K562 (cell line): ENCODE results near the gene THYN1. TPM values are rescaled to one million over a fixed set of nuclear protein-coding genes. Genes with fewer than 3 reads are reported as not detected.

ENCODE experiments used
- CBFA2T2 ChIP-seq: fragments of 450-650 bp; conservative IDR thresholded peaks from 2 replicates; pipeline ENCODE4 v1.6.1; 2017; ENCODE audit warnings: mild to moderate bottlenecking
- ELF2 ChIP-seq: fragments of 250-450 bp; sonication (Bioruptor Pico); IDR thresholded peaks from 2 replicates; pipeline ENCODE4 v1.5.0; 2021; ENCODE audit warnings: mild to moderate bottlenecking
- ETV5 ChIP-seq: sonication (generic); formaldehyde crosslinking; IDR thresholded peaks from 2 replicates; pipeline ENCODE4 v1.4.0; 2020; ENCODE audit warnings: low read depth, mild to moderate bottlenecking, missing genetic modification reagents
- KAT2B ChIP-seq: IDR thresholded peaks from one replicate; pipeline ENCODE4 v1.6.1; 2012; ENCODE audit warnings: low read depth, mild to moderate bottlenecking, control low read depth, inconsistent platforms, low read length, moderate library complexity
- NR0B1 ChIP-seq: fragments of 450-650 bp; IDR thresholded peaks from one replicate; pipeline ENCODE4 v1.6.1; 2018; ENCODE audit warnings: mild to moderate bottlenecking, moderate library complexity; ENCODE audit not compliant: partially characterized antibody
- PHF8 ChIP-seq: fragments of 200-600 bp; sonication (generic); IDR thresholded peaks from 2 replicates; pipeline ENCODE4 v1.6.1; 2012; ENCODE audit warnings: mixed run types, mild to moderate bottlenecking, inconsistent platforms, low read length, moderate library complexity, borderline replicate concordance
- REST ChIP-seq, 2 experiments: fragments of 450-650 bp; formaldehyde crosslinking in 1 of 2; IDR thresholded peaks; 2 replicates each; pipeline versions ENCODE4 v1.4.0 to v1.6.1; 2014 to 2020; ENCODE audit warnings: mild to moderate bottlenecking in 2 of 2, borderline replicate concordance in 1 of 2, low read depth in 1 of 2
- RHOXF2B ChIP-seq: fragments of 250-450 bp; sonication (Bioruptor Pico); conservative IDR thresholded peaks from 2 replicates; pipeline ENCODE4 v1.5.1; 2021
- SIRT6 ChIP-seq: IDR thresholded peaks from one replicate; pipeline ENCODE4 v1.6.1; 2012; ENCODE audit warnings: low read depth, mild to moderate bottlenecking, control low read depth, inconsistent platforms, low read length, moderate library complexity
- ZFX ChIP-seq: sonication (generic); formaldehyde crosslinking; IDR thresholded peaks from 2 replicates; pipeline ENCODE4 v1.8.0; 2022; ENCODE audit warnings: mild to moderate bottlenecking, missing genetic modification reagents, moderate library complexity
- ZNF354B ChIP-seq: fragments of 250-450 bp; sonication (Bioruptor Pico); IDR thresholded peaks from 2 replicates; pipeline ENCODE4 v1.4.0; 2020
- ZNF589 ChIP-seq: fragments of 200-800 bp; sonication (Bioruptor generic); IDR thresholded peaks from 2 replicates; pipeline ENCODE4 v1.6.1; 2016; ENCODE audit warnings: low read depth, missing genetic modification characterization, missing compliant biosample characterization
- ZNF766 ChIP-seq: fragments of 200-800 bp; sonication (Bioruptor generic); conservative IDR thresholded peaks from 2 replicates; pipeline ENCODE4 v1.6.1; 2016; ENCODE audit warnings: missing genetic modification characterization, missing compliant biosample characterization
- polyA plus RNA-seq, 8 experiments: library from polyadenylated mRNA; depleted of rRNA in 4 of 8; stranded (reverse) in 5 of 8; unstranded in 3 of 8; fragments of >200 nt; fragmentation: Nextera tagmentation in 2 of 8; fragmentation: Illumina TruSeq in 1 of 8; extraction: Ambion mirVana in 2 of 8; extraction: Trizol in 1 of 8; gene quantifications; 2 replicates each; pipeline versions ENCODE4 v1.2.1 to v1.2.3, GENCODE V29; 2011 to 2014; ENCODE audit warnings: inconsistent platforms in 1 of 8, missing spikeins in 1 of 8
- total RNA-seq, 7 experiments: library from RNA; depleted of rRNA in 6 of 7; stranded (reverse); fragments of >200 nt in 6 of 7; fragmentation: Illumina TruSeq in 2 of 7; extraction: Trizol in 2 of 7; gene quantifications; 2 replicates each; pipeline versions ENCODE4 v1.2.1 to v1.2.3, GENCODE V29; 2011 to 2021; ENCODE audit warnings: low replicate concordance in 1 of 7
- TF ChIP-seq, protein P1 (sequence below): fragments of 200-800 bp; sonication (Bioruptor generic); IDR thresholded peaks from 2 replicates; pipeline ENCODE4 v1.6.1; 2017; ENCODE audit warnings: missing genetic modification characterization, missing compliant biosample characterization

Gene THYN1
- total and polyA plus RNA-seq, 9 of the 15 experiments (the other 6 are each of a cell fraction or from before 2014, with no cell fraction given) = 54.9 to 279 (median 104) TPM

- TF ChIP-seq, protein P1, sequence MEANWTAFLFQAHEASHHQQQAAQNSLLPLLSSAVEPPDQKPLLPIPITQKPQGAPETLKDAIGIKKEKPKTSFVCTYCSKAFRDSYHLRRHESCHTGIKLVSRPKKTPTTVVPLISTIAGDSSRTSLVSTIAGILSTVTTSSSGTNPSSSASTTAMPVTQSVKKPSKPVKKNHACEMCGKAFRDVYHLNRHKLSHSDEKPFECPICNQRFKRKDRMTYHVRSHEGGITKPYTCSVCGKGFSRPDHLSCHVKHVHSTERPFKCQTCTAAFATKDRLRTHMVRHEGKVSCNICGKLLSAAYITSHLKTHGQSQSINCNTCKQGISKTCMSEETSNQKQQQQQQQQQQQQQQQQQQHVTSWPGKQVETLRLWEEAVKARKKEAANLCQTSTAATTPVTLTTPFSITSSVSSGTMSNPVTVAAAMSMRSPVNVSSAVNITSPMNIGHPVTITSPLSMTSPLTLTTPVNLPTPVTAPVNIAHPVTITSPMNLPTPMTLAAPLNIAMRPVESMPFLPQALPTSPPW (CRISPR knock-in tag) = no peak
- TF ChIP-seq CBFA2T2 (no peak), RHOXF2B (CRISPR knock-in tag) (no peak), ETV5 (0 out of 2 replicates have a peak, but pooled peaks have one; percentile 25), ZNF766 (CRISPR knock-in tag) (no peak), ZNF589 (CRISPR knock-in tag) (no peak), ELF2 (CRISPR knock-in tag) (no peak), NR0B1 (no peak), SIRT6 (no peak), KAT2B (no peak), ZFX (CRISPR knock-in tag) (no peak), REST (IDR thresholded peaks at IDR 0.05; ENCODE audit: borderline replicate concordance) (peak; percentile 55), REST (CRISPR knock-in tag; IDR thresholded peaks at IDR 0.05; ENCODE audit: low read depth) (no peak), ZNF354B (no peak), PHF8 (no peak)
These were observed 585 bp downstream of the THYN1 start (continued) for GRCh38 chr11:134252346-134253187.
